HFFc6 (cell line): Measurements from ENCODE around the gene KCNJ3. TPM values are rescaled to one million over a fixed set of nuclear protein-coding genes. Genes with fewer than 3 reads are reported as not detected.

Source experiments
- DNase-seq: peaks from one replicate; pipeline ENCODE4 v3.0.0-alpha.2; 2018
- H3K27ac Mint-ChIP-seq: 2 replicates; pipeline ENCODE4 v1.8.0; 2020; ENCODE audit warnings: mild to moderate bottlenecking, mixed read lengths
- H3K27me3 Mint-ChIP-seq: 2 replicates; pipeline ENCODE4 v1.8.0; 2021; ENCODE audit warnings: mild to moderate bottlenecking, moderate library complexity, mixed read lengths; ENCODE audit not compliant: insufficient read depth
- H3K36me3 Mint-ChIP-seq: 2 replicates; pipeline ENCODE4 v1.8.0; 2021; ENCODE audit warnings: low read depth, mixed read lengths
- H3K4me1 Mint-ChIP-seq: 2 replicates; pipeline ENCODE4 v1.8.0; 2020; ENCODE audit warnings: low read depth, mixed read lengths
- H3K4me3 Mint-ChIP-seq: 2 replicates; pipeline ENCODE4 v1.8.0; 2020; ENCODE audit warnings: mild to moderate bottlenecking, moderate library complexity, mixed read lengths
- H3K9me3 Mint-ChIP-seq: 2 replicates; pipeline ENCODE4 v1.8.0; 2020; ENCODE audit warnings: mild to moderate bottlenecking, mixed read lengths
- CTCF ChIP-seq: fragments of 200-600 bp; sonication (generic); IDR thresholded peaks from 2 replicates; pipeline ENCODE4 v1.5.0; 2021; ENCODE audit warnings: antibody characterized with exemption, mild to moderate bottlenecking
- total RNA-seq, 6 experiments: library from RNA; stranded (reverse); fragmentation: NEBNext Ultra II Directional; extraction: Animal tissue kit (Norgen Biotek cat#: 25700); gene quantifications; 2 replicates in 1 of 6; 3 replicates in 5 of 6; pipeline ENCODE4 v1.2.3, GENCODE V29; 2021

Gene KCNJ3
- total RNA-seq, 6 experiments from 2014 or later, result not detected

- no peak overlapping the region for H3K27ac Mint-ChIP-seq
- peaks cover 33% of the 10 kb centered on the region for H3K9me3 Mint-ChIP-seq
- H3K4me1 Mint-ChIP-seq, result no peaks in the 10 kb centered on the region
- H3K27me3 Mint-ChIP-seq, result no peaks in the 10 kb centered on the region
- H3K4me3 Mint-ChIP-seq, result no peak overlapping the region
- no peak for TF ChIP-seq CTCF
- no peak for DNase-seq
- H3K36me3 Mint-ChIP-seq, result no peaks in the 10 kb centered on the region
These were observed 134.2 kb downstream of the KCNJ3 start for GRCh38 chr2:154832711-154833110.

- no peak overlapping the region for H3K27ac Mint-ChIP-seq
These were observed 138.1 kb downstream of the KCNJ3 start for GRCh38 chr2:154836632-154837031.

GRCh38 chr2:154837035-154837434, 138.5 kb downstream of the KCNJ3 start:
- Mint-ChIP-seq H3K4me1 (no peaks in the 10 kb centered on the region), H3K36me3 (no peaks in the 10 kb centered on the region), H3K4me3 (no peak overlapping the region), H3K27me3 (no peaks in the 10 kb centered on the region), H3K9me3 (peaks cover 54% of the 10 kb centered on the region), H3K27ac (no peak overlapping the region)
- DNase-seq, result no peak
- TF ChIP-seq CTCF, result no peak

More at GRCh38 chr2:154836632-154837031, 138.1 kb downstream of the KCNJ3 start:
- no peak for DNase-seq
- no peak overlapping the region for H3K4me3 Mint-ChIP-seq
- H3K36me3 Mint-ChIP-seq, result no peaks in the 10 kb centered on the region
- no peaks in the 10 kb centered on the region for H3K4me1 Mint-ChIP-seq
- H3K9me3 Mint-ChIP-seq, result peaks cover 52% of the 10 kb centered on the region
- TF ChIP-seq CTCF, result no peak
- H3K27me3 Mint-ChIP-seq, result no peaks in the 10 kb centered on the region

- Mint-ChIP-seq H3K27ac (no peak overlapping the region), H3K4me1 (no peaks in the 10 kb centered on the region), H3K36me3 (no peaks in the 10 kb centered on the region), H3K27me3 (no peaks in the 10 kb centered on the region), H3K9me3 (peaks cover 50% of the 10 kb centered on the region), H3K4me3 (no peak overlapping the region)
- TF ChIP-seq CTCF, result no peak
- DNase-seq, result no peak
These were observed 146.0 kb downstream of the KCNJ3 start for GRCh38 chr2:154844513-154844912.

GRCh38 chr2:154846842-154847241, 148.3 kb downstream of the KCNJ3 start:
- TF ChIP-seq CTCF, result no peak
- no peaks in the 10 kb centered on the region for H3K4me1 Mint-ChIP-seq
- no peak for DNase-seq
- H3K27me3 Mint-ChIP-seq, result no peaks in the 10 kb centered on the region
- H3K36me3 Mint-ChIP-seq, result no peaks in the 10 kb centered on the region
- no peak overlapping the region for H3K27ac Mint-ChIP-seq
- H3K4me3 Mint-ChIP-seq, result no peak overlapping the region
- peaks cover 29% of the 10 kb centered on the region for H3K9me3 Mint-ChIP-seq

GRCh38 chr2:154849482-154849881, 151.0 kb downstream of the KCNJ3 start:
- Mint-ChIP-seq H3K36me3 (no peaks in the 10 kb centered on the region), H3K27ac (no peak overlapping the region)

More at GRCh38 chr2:154849482-154849881, 151.0 kb downstream of the KCNJ3 start:
- no peak overlapping the region for H3K4me3 Mint-ChIP-seq
- H3K9me3 Mint-ChIP-seq, result peaks cover 6% of the 10 kb centered on the region; the same call in 1 of the 2 replicates
- H3K4me1 Mint-ChIP-seq, result no peaks in the 10 kb centered on the region
- no peak for TF ChIP-seq CTCF
- H3K27me3 Mint-ChIP-seq, result no peaks in the 10 kb centered on the region
- no peak for DNase-seq
